H9 (cell line): Measurements from ENCODE around the gene ZCCHC8. TPM values are rescaled to one million over a fixed set of nuclear protein-coding genes. Genes with fewer than 3 reads are reported as not detected.

ENCODE experiments used
- DNase-seq: peaks from one replicate; pipeline ENCODE4 v3.0.0-alpha.2; 2017
- H2AFZ ChIP-seq: one replicate; pipeline ENCODE4 v1.6.1; 2013; ENCODE audit warnings: mild to moderate bottlenecking, low read length, control low read depth, moderate library complexity
- H2AK5ac ChIP-seq: 2 replicates; pipeline ENCODE4 v1.6.1; 2013; ENCODE audit warnings: low read length, control low read depth, mixed read lengths; ENCODE audit not compliant: insufficient read length
- H2BK120ac ChIP-seq: one replicate; pipeline ENCODE4 v1.6.1; 2013; ENCODE audit warnings: low read depth, mild to moderate bottlenecking, low read length, control low read depth, inconsistent platforms; ENCODE audit not compliant: poor library complexity, severe bottlenecking
- H2BK12ac ChIP-seq: 2 replicates; pipeline ENCODE4 v1.6.1; 2013; ENCODE audit warnings: low read length, control low read depth, mixed read lengths, low read depth; ENCODE audit not compliant: insufficient read length
- H2BK15ac ChIP-seq: 2 replicates; pipeline ENCODE4 v1.6.1; 2013; ENCODE audit warnings: low read depth, low read length, control low read depth
- H2BK20ac ChIP-seq: one replicate; pipeline ENCODE4 v1.6.1; 2013; ENCODE audit warnings: low read depth, mild to moderate bottlenecking, low read length, control low read depth, inconsistent platforms; ENCODE audit not compliant: poor library complexity, severe bottlenecking
- H2BK5ac ChIP-seq: 2 replicates; pipeline ENCODE4 v1.6.1; 2013; ENCODE audit warnings: low read length, control low read depth, mixed read lengths; ENCODE audit not compliant: insufficient read length
- H3K14ac ChIP-seq: 2 replicates; pipeline ENCODE4 v1.6.1; 2013; ENCODE audit warnings: low read length, control low read depth; ENCODE audit not compliant: insufficient read depth
- H3K18ac ChIP-seq: 2 replicates; pipeline ENCODE4 v1.6.1; 2013; ENCODE audit warnings: low read depth, mild to moderate bottlenecking, mixed read lengths, low read length, control low read depth; ENCODE audit not compliant: insufficient read length
- H3K23ac ChIP-seq: 2 replicates; pipeline ENCODE4 v1.6.1; 2013; ENCODE audit warnings: low read length, control low read depth, mixed read lengths, low read depth; ENCODE audit not compliant: insufficient read length
- H3K23me2 ChIP-seq: 2 replicates; pipeline ENCODE4 v1.6.1; 2013; ENCODE audit warnings: low read depth, mild to moderate bottlenecking, mixed read lengths, low read length, control low read depth; ENCODE audit not compliant: insufficient read length, poor library complexity, severe bottlenecking
- H3K27ac ChIP-seq: 2 replicates; pipeline ENCODE4 v1.5.1; 2013; ENCODE audit warnings: low read length, control low read depth, mixed read lengths, low read depth; ENCODE audit not compliant: insufficient read length
- H3K27me3 ChIP-seq: 2 replicates; pipeline ENCODE4 v1.6.1; 2013; ENCODE audit warnings: low read length, control low read depth, inconsistent platforms; ENCODE audit not compliant: insufficient read depth
- H3K4ac ChIP-seq: 2 replicates; pipeline ENCODE4 v1.6.1; 2013; ENCODE audit warnings: low read depth, mild to moderate bottlenecking, control low read depth, inconsistent platforms, low read length, moderate library complexity
- H3K4me1 ChIP-seq: 2 replicates; pipeline ENCODE4 v1.6.1; 2013; ENCODE audit warnings: low read length, control low read depth, inconsistent platforms; ENCODE audit not compliant: insufficient read depth
- H3K4me2 ChIP-seq: 2 replicates; pipeline ENCODE4 v1.6.1; 2013; ENCODE audit warnings: low read length, control low read depth, mixed read lengths; ENCODE audit not compliant: insufficient read length, insufficient read depth
- H3K56ac ChIP-seq: 2 replicates; pipeline ENCODE4 v1.6.1; 2013; ENCODE audit warnings: low read depth, mild to moderate bottlenecking, mixed read lengths, low read length, control low read depth; ENCODE audit not compliant: insufficient read length
- H3K79me1 ChIP-seq: 2 replicates; pipeline ENCODE4 v1.6.1; 2013; ENCODE audit warnings: low read depth, mild to moderate bottlenecking, moderate library complexity, low read length, control low read depth, inconsistent platforms; ENCODE audit not compliant: insufficient read depth, poor library complexity, severe bottlenecking
- H3K79me2 ChIP-seq: 2 replicates; pipeline ENCODE4 v1.6.1; 2013; ENCODE audit warnings: low read length, control low read depth, inconsistent platforms; ENCODE audit not compliant: insufficient read depth
- H3K9ac ChIP-seq: 2 replicates; pipeline ENCODE4 v1.6.1; 2013; ENCODE audit warnings: low read length, control low read depth, mixed read lengths; ENCODE audit not compliant: insufficient read length; ENCODE audit errors: extremely low read depth
- H3K9me3 ChIP-seq: one replicate; pipeline ENCODE4 v1.6.1; 2013; ENCODE audit warnings: low read depth, low read length, inconsistent platforms; ENCODE audit not compliant: control insufficient read depth
- H3T11ph ChIP-seq: one replicate; pipeline ENCODE4 v1.6.1; 2013; ENCODE audit warnings: mild to moderate bottlenecking, low read length, control low read depth, inconsistent platforms
- H4K20me1 ChIP-seq: one replicate; pipeline ENCODE4 v1.6.1; 2013; ENCODE audit not compliant: control insufficient read depth, insufficient read length, insufficient read depth
- H4K5ac ChIP-seq: 2 replicates; pipeline ENCODE4 v1.6.1; 2013; ENCODE audit warnings: low read depth, mild to moderate bottlenecking, mixed read lengths, low read length, control low read depth; ENCODE audit not compliant: insufficient read length
- H4K8ac ChIP-seq: replicated peaks from 2 replicates; pipeline ENCODE4 v1.6.1; 2013; ENCODE audit warnings: low read length, control low read depth, mixed read lengths, low read depth; ENCODE audit not compliant: insufficient read length
- H4K91ac ChIP-seq: 2 replicates; pipeline ENCODE4 v1.6.1; 2013; ENCODE audit warnings: low read depth, mild to moderate bottlenecking, moderate library complexity, mixed read lengths, low read length, control low read depth; ENCODE audit not compliant: insufficient read length
- H3K27ac Mint-ChIP-seq, 3 experiments: 2 replicates in 2 of 3; 3 replicates in 1 of 3; pipeline ENCODE4 v1.8.0; 2020 to 2021; ENCODE audit warnings: mixed read lengths in 3 of 3, mild to moderate bottlenecking in 1 of 3, moderate library complexity in 1 of 3
- H3K27me3 Mint-ChIP-seq: 2 replicates; pipeline ENCODE4 v1.8.0; 2021; ENCODE audit warnings: low read depth, mild to moderate bottlenecking, moderate library complexity, mixed read lengths
- H3K36me3 Mint-ChIP-seq, 3 experiments: 2 replicates in 2 of 3; 3 replicates in 1 of 3; pipeline ENCODE4 v1.8.0; 2020 to 2021; ENCODE audit warnings: low read depth in 3 of 3, mixed read lengths in 3 of 3; ENCODE audit not compliant: insufficient read depth in 1 of 3
- H3K4me1 Mint-ChIP-seq, 2 experiments: 2 replicates each; pipeline ENCODE4 v1.8.0; 2020; ENCODE audit warnings: mixed read lengths in 2 of 2
- H3K4me3 Mint-ChIP-seq, 2 experiments: 2 replicates in 1 of 2; 3 replicates in 1 of 2; pipeline ENCODE4 v1.8.0; 2020 to 2021; ENCODE audit warnings: mild to moderate bottlenecking in 2 of 2, mixed read lengths in 2 of 2, moderate library complexity in 1 of 2
- H3K9me3 Mint-ChIP-seq, 2 experiments: 2 replicates in 1 of 2; 3 replicates in 1 of 2; pipeline ENCODE4 v1.8.0; 2020; ENCODE audit warnings: mild to moderate bottlenecking in 2 of 2, mixed read lengths in 2 of 2, moderate library complexity in 1 of 2
- CTCF ChIP-seq: fragments of 200-600 bp; sonication (generic); conservative IDR thresholded peaks from 3 replicates; pipeline ENCODE4 v1.8.0; 2021; ENCODE audit warnings: antibody characterized with exemption, mild to moderate bottlenecking
- WGBS: extraction: QIAGEN DNeasy Blood & Tissue Kit; methylation state at CpG from one replicate; pipeline ENCODE4 v1.1.7; 2013; ENCODE audit warnings: missing lambda C conversion rate, low lambda C conversion rate, mixed read lengths; ENCODE audit not compliant: insufficient read length; ENCODE audit errors: extremely low coverage; 5-methylcytosine and 5-hydroxymethylcytosine counted together
- total RNA-seq: library from RNA; stranded (reverse); gene quantifications from 2 replicates; pipeline ENCODE4 v1.2.1, GENCODE V29; 2021

ZCCHC8 gene
- total RNA-seq, 1 experiment from 2014 or later, result 37.3 TPM

- Histone ChIP-seq H4K5ac (no peak overlapping the region), H3K4ac (no peak overlapping the region), H3K4me2 (no peak overlapping the region), H3K9me3 (no peaks in the 10 kb centered on the region), H3K79me1 (peaks cover 8% of the 10 kb centered on the region), H2BK5ac (no peak overlapping the region), H3K14ac (no peak overlapping the region), H3K27ac (no peak overlapping the region), H3K4me1 (no peaks in the 10 kb centered on the region), H3K27me3 (no peaks in the 10 kb centered on the region), H2AFZ (no peak overlapping the region), H2BK12ac (no peak overlapping the region), H3K18ac (no peak overlapping the region), H4K8ac (no peak overlapping the region), H2AK5ac (no peak overlapping the region), H3K9ac (no peak overlapping the region), H2BK120ac (no peak overlapping the region), H2BK15ac (no peak overlapping the region), H3K79me2 (peaks cover 8% of the 10 kb centered on the region; the same call in 1 of the 2 replicates), H3K23ac (no peak overlapping the region), H4K20me1 (no peaks in the 10 kb centered on the region), H3K23me2 (no peaks in the 10 kb centered on the region), H2BK20ac (no peak overlapping the region), H3K56ac (no peak overlapping the region), H4K91ac (no peak overlapping the region), H3T11ph (no peak overlapping the region)
- Mint-ChIP-seq H3K27me3 (no peaks in the 10 kb centered on the region; the same call in 1 of the 2 replicates), H3K36me3 (peaks cover 76 to 91% (median 91%) of the 10 kb centered on the region in 3 experiments), H3K4me3 (no peak overlapping the region), H3K27ac (peak overlapping the region in 1 of 3 experiments; percentile 62; a peak in 1 of 7 replicates), H3K4me1 (no peaks in the 10 kb centered on the region; a peak in 2 of 4 replicates), H3K9me3 (no peaks in the 10 kb centered on the region)
- TF ChIP-seq CTCF, result no peak
- no peak for DNase-seq
- no CpG with 5 or more reads among the region's 5 CpGs for WGBS
Measured at GRCh38 chr12:122517877-122518276, 17.1 kb upstream of the ZCCHC8 start.
